AG10803 (cell line): ENCODE results near the gene PEMT.

Experiments used
- DNase-seq: peaks from one replicate; pipeline ENCODE4 v3.0.0; 2010; ENCODE audit warnings: low read depth
- H3K4me3 ChIP-seq: 2 replicates; pipeline ENCODE4 v1.5.1; 2011; ENCODE audit warnings: mild to moderate bottlenecking, low read length, control low read depth
- TF ChIP-seq, protein P1 (sequence below): conservative IDR thresholded peaks from 2 replicates; pipeline ENCODE4 v1.5.1; 2011; ENCODE audit warnings: mild to moderate bottlenecking, low read length, control low read depth, inconsistent platforms

Gene PEMT

GRCh38 chr17:17463821-17464220 lies 127.7 kb downstream of the PEMT start:
- TF ChIP-seq, protein P1, sequence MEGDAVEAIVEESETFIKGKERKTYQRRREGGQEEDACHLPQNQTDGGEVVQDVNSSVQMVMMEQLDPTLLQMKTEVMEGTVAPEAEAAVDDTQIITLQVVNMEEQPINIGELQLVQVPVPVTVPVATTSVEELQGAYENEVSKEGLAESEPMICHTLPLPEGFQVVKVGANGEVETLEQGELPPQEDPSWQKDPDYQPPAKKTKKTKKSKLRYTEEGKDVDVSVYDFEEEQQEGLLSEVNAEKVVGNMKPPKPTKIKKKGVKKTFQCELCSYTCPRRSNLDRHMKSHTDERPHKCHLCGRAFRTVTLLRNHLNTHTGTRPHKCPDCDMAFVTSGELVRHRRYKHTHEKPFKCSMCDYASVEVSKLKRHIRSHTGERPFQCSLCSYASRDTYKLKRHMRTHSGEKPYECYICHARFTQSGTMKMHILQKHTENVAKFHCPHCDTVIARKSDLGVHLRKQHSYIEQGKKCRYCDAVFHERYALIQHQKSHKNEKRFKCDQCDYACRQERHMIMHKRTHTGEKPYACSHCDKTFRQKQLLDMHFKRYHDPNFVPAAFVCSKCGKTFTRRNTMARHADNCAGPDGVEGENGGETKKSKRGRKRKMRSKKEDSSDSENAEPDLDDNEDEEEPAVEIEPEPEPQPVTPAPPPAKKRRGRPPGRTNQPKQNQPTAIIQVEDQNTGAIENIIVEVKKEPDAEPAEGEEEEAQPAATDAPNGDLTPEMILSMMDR, result no peak
- DNase-seq, result no peak
- H3K4me3 ChIP-seq, result no peak overlapping the region

- TF ChIP-seq, protein P1, result no peak
- DNase-seq, result no peak
- no peak overlapping the region for H3K4me3 ChIP-seq
Measured at GRCh38 chr17:17462048-17462824, 129.3 kb downstream of the PEMT start.

DNA sequence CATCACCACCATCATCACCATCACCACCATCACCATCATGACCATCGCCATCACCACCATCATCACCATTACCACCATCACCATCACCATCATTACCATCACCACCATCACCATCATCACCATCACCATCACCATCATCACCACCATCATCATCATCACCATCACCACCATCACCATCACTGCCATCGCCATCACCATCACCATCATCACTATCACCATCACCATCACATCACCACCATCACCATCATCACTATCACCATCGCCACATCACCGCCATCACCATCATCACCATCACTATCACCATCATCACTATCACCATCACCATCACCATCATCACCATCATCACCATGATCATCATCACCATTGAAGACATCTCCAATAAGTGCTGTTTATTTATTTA lies 131.5 kb downstream of the PEMT start:
- DNase-seq, result no peak
- TF ChIP-seq, protein P1, result no peak
- H3K4me3 ChIP-seq, result no peak overlapping the region

DNA sequence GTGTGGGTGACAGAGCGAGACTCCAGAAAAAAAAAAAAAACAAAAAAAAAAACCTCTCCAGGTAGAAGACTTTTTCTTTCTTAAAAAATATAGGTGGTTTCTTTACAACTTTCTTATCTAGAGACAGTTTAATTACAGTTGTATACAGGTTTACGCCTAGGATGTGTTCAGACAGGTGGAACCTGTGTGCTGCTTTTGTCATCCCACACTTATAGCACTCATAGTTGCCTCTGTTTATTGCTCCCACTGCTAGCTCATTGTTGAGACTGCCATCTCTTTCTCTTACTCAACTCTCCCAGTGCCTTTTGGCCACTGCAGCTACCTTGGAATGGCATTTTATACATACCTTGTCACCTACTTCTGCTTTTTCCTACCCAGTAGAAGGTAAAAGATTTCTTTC lies 133.8 kb downstream of the PEMT start:
- TF ChIP-seq, protein P1, result no peak
- no peak for DNase-seq
- H3K4me3 ChIP-seq, result no peak overlapping the region

DNA sequence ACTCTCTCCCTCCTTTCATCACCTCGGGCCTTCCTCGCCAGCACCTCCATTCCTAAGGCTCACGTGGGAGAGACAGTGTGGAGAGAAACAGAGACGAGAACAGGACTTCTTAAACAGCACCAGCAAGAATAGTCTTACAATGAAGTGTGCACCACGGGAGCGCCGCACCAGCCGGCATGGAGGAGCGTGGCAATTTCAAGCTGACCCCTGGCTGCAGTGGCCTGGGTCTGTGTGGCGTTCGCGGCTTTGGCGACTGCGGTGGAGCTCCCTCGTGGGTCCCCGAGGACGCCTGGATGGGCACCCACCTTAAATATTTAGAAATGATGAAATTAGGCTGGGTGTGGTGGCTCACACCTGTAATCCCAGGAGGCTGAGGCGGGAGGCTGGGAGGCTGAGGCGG lies 135.3 kb downstream of the PEMT start:
- no peak for DNase-seq
- no peak overlapping the region for H3K4me3 ChIP-seq
- TF ChIP-seq, protein P1, result no peak
